Cortex of kidney (tissue), 1 donor: ENCODE measurements around the gene ST8SIA2.

Experiments used
- DNase-seq: peaks from one replicate; lab custom pipeline; 2025; lab: John Stamatoyannopoulos, UW

ST8SIA2 gene

GRCh38 chr15:92494806-92495336 is 101.2 kb downstream of the ST8SIA2 start:
- DNase-seq: no peak

GRCh38 chr15:92495446-92495845 is 101.8 kb downstream of the ST8SIA2 start:
- DNase-seq: no peak

- DNase-seq: no peak
Observed at GRCh38 chr15:92499731-92500530, 106.2 kb downstream of the ST8SIA2 start.

GRCh38 chr15:92502336-92502735 is 108.7 kb downstream of the ST8SIA2 start:
- DNase-seq: no peak

- no peak for DNase-seq
Observed at GRCh38 chr15:92502930-92503857, 109.5 kb downstream of the ST8SIA2 start.

GRCh38 chr15:92503889-92504288 is 110.2 kb downstream of the ST8SIA2 start:
- DNase-seq: no peak

GRCh38 chr15:92505611-92506010 is 111.9 kb downstream of the ST8SIA2 start:
- no peak for DNase-seq

GRCh38 chr15:92506506-92506905 is 112.8 kb downstream of the ST8SIA2 start:
- DNase-seq: no peak

- no peak for DNase-seq
Observed at GRCh38 chr15:92510163-92510882, 116.6 kb downstream of the ST8SIA2 start.
